ENCODE measurements around the gene PPP6R1. TPM values are rescaled to one million over a fixed set of nuclear protein-coding genes. Genes with fewer than 3 reads are reported as not detected.

Gene PPP6R1
- total and polyA plus RNA-seq, 7 experiments from 2014 or later, result 39.3 to 223 (median 156) TPM

DNA sequence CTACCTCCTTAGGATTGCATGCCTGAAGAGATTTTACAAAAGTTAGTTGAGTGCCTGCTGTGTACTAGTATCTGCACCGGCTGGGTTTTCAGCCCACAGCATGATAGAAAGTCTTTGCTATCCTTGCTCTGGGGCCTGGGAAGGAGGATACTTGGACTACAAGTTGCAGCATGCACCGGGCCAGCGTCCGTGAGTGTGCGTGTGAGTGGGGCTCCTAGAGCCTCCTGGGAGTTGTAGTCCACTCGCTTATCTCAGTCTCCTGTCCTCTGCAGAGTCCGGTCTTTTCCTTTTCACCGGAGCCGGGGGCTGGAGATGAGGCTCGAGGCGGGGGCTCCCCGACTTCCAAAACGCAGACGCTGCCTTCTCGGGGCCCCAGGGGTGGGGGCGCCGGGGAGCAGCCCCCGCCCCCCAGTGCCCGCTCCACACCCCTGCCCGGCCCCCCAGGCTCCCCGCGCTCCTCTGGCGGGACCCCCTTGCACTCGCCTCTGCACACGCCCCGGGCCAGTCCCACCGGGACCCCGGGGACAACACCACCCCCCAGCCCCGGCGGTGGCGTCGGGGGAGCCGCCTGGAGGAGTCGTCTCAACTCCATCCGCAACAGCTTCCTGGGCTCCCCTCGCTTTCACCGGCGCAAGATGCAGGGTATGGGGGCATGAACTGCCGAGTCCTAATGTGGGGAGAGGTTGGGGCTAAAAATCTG lies 45.6 kb upstream of the PPP6R1 start:
- Histone ChIP-seq H3K27ac (ENCODE audit: low read depth, low read length) (no peak overlapping the region), H3K9me3 (ENCODE audit: control insufficient read depth in 2 of 3, low read length in 3 of 3) (no peaks in the 10 kb centered on the region), H3K4me3 (ENCODE audit: low read length) (no peak overlapping the region), H3K36me3 (ENCODE audit: control insufficient read depth in 2 of 3, insufficient read depth in 3 of 3, low read length in 3 of 3) (no peaks in the 10 kb centered on the region), H3K27me3 (ENCODE audit: control insufficient read depth in 2 of 2, insufficient read depth in 2 of 2, low read length in 2 of 2) (no peaks in the 10 kb centered on the region), H3K4me1 (ENCODE audit: control insufficient read depth in 2 of 2, insufficient read depth in 2 of 2, low read length in 2 of 2) (peaks cover 5 to 10% of the 10 kb centered on the region in 2 donors)
- DNase-seq, result peak in 1 of 9 donors; percentile 11
- no peak overlapping the region for H3K27ac Mint-ChIP-seq
- ATAC-seq, result no peak
- intact Hi-C loops (cut with micrococcal nuclease), result loop anchor here (5.0 to 10.0 kb wide), 3 partner anchors 103 to 422 kb away; partner anchors contain the start of genes TNNT1 (in 1 of the 2) and UBE2S (in 1 of the 2)
- H3K36me3 Mint-ChIP-seq, result peaks cover 0 to 3% (median 0%) of the 10 kb centered on the region in 5 donors
- peaks cover 0 to 17% (median 11%) of the 10 kb centered on the region in 7 donors for H3K4me1 Mint-ChIP-seq
- no peaks in the 10 kb centered on the region for H3K9me3 Mint-ChIP-seq
- ChIA-PET CTCF (no interaction called here), POLR2A (no interaction called here)
- H3K4me3 Mint-ChIP-seq, result no peak overlapping the region
- peaks cover 0 to 2% (median 0%) of the 10 kb centered on the region in 5 donors for H3K27me3 Mint-ChIP-seq

DNA sequence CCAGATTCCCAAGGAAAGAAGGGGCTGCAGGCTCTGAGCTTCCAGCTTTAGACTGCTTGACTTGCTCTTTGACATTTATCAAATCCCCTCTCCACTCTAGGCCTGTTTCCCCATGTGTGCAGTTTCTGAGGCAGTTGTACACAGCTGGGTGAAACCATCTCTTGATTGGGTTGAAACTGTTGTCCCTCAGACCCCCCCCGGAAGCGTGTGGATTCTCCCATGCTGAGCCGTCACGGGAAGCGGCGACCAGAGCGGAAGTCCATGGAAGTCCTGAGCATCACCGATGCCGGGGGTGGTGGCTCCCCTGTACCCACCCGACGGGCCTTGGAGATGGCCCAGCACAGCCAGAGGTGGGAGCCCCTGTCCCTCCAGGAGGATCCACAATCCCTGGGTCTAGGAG lies 44.7 kb upstream of the PPP6R1 start:
- intact Hi-C loops (cut with micrococcal nuclease), result loop anchor here (5.0 to 10.0 kb wide), 3 partner anchors 104 to 421 kb away; partner anchors contain the start of genes TNNT1 (in 1 of the 2) and UBE2S (in 1 of the 2)

DNA sequence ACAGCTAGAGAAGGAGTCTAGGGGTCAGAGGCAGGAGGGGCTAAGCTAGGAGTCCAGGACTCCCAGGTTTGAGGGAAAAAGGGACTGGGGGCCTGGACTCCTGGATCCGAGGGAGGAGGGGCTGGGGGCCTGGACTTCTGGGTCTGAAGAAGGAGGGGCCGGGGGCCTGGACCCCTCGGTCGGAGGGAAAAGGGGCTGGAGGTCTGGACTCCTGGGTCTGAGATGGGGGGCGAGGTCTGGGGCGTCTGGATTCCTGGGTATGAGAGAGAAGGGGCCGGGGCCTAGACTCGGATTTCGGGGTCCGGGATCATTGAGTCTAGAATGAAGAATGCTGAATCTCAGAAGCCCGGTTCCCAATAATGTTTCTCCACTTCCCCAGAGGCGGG lies 43.5 kb upstream of the PPP6R1 start:
- ATAC-seq (no peak), DNase-seq (no peak)
- H3K9me3 Mint-ChIP-seq, result no peaks in the 10 kb centered on the region
- Histone ChIP-seq H3K4me1 (ENCODE audit: control insufficient read depth in 2 of 2, insufficient read depth in 2 of 2, low read length in 2 of 2) (peaks cover 5 to 10% of the 10 kb centered on the region in 2 donors), H3K27ac (ENCODE audit: low read depth, low read length) (peak overlapping the region; percentile 66), H3K9me3 (ENCODE audit: control insufficient read depth in 2 of 3, low read length in 3 of 3) (no peaks in the 10 kb centered on the region), H3K4me3 (ENCODE audit: low read length) (peak overlapping the region; percentile 61), H3K27me3 (ENCODE audit: control insufficient read depth in 2 of 2, insufficient read depth in 2 of 2, low read length in 2 of 2) (no peaks in the 10 kb centered on the region), H3K36me3 (ENCODE audit: control insufficient read depth in 2 of 3, insufficient read depth in 3 of 3, low read length in 3 of 3) (no peaks in the 10 kb centered on the region)
- peaks cover 0 to 3% (median 0%) of the 10 kb centered on the region in 5 donors for H3K27me3 Mint-ChIP-seq
- H3K4me1 Mint-ChIP-seq, result peaks cover 0 to 17% (median 11%) of the 10 kb centered on the region in 7 donors
- peak overlapping the region in 7 of 9 donors; percentile 66 to 95 (median 84) for H3K27ac Mint-ChIP-seq
- H3K4me3 Mint-ChIP-seq, result peak overlapping the region; percentile 77 to 97 (median 88)
- intact Hi-C loops (cut with micrococcal nuclease), result loop anchor here (1.0 to 10.0 kb wide), 6 partner anchors 37 to 420 kb away; partner anchors contain the start of genes KMT5C (in 1 of the 2), RPL28 (in 1 of the 2), TNNT1 (in 1 of the 2) and UBE2S (in 1 of the 2)
- ChIA-PET POLR2A (interaction anchor here (1.2 to 2.9 kb wide), 4 partner anchors 46 to 105 kb away, joined by 3 to 21 read pairs (median 6); partner anchors contain the start of genes TMEM238 and UBE2S), CTCF (interaction anchor here (0.8 to 3.0 kb wide), 8 partner anchors 11 to 202 kb away, joined by 3 to 16 read pairs (median 8); partner anchors contain the start of genes KMT5C, PPP6R1 and TMEM238)
- peaks cover 0 to 3% (median 0%) of the 10 kb centered on the region in 5 donors for H3K36me3 Mint-ChIP-seq

More for the DNA sequence above, 44.7 kb upstream of the PPP6R1 start:
- Histone ChIP-seq H3K27me3 (ENCODE audit: control insufficient read depth in 2 of 2, insufficient read depth in 2 of 2, low read length in 2 of 2) (no peaks in the 10 kb centered on the region), H3K9me3 (ENCODE audit: control insufficient read depth in 2 of 3, low read length in 3 of 3) (no peaks in the 10 kb centered on the region), H3K4me3 (ENCODE audit: low read length) (no peak overlapping the region), H3K4me1 (ENCODE audit: control insufficient read depth in 2 of 2, insufficient read depth in 2 of 2, low read length in 2 of 2) (peaks cover 5 to 10% of the 10 kb centered on the region in 2 donors), H3K36me3 (ENCODE audit: control insufficient read depth in 2 of 3, insufficient read depth in 3 of 3, low read length in 3 of 3) (no peaks in the 10 kb centered on the region), H3K27ac (ENCODE audit: low read depth, low read length) (no peak overlapping the region)
- ChIA-PET POLR2A (interaction anchor here (0.5 to 2.9 kb wide), 3 partner anchors 12 to 80 kb away, joined by 3 to 21 read pairs (median 4); partner anchors contain the start of gene TMEM238), CTCF (interaction anchor here (0.7 to 3.0 kb wide), 5 partner anchors 11 to 201 kb away, joined by 3 to 16 read pairs (median 5); partner anchors contain the start of gene TMEM238)
- no peak overlapping the region for H3K27ac Mint-ChIP-seq
- H3K36me3 Mint-ChIP-seq, result peaks cover 0 to 3% (median 0%) of the 10 kb centered on the region in 5 donors
- DNase-seq (no peak), ATAC-seq (no peak)
- peaks cover 0 to 3% (median 0%) of the 10 kb centered on the region in 5 donors for H3K27me3 Mint-ChIP-seq
- peaks cover 0 to 17% (median 11%) of the 10 kb centered on the region in 7 donors for H3K4me1 Mint-ChIP-seq
- no peak overlapping the region for H3K4me3 Mint-ChIP-seq
- H3K9me3 Mint-ChIP-seq, result no peaks in the 10 kb centered on the region

DNA sequence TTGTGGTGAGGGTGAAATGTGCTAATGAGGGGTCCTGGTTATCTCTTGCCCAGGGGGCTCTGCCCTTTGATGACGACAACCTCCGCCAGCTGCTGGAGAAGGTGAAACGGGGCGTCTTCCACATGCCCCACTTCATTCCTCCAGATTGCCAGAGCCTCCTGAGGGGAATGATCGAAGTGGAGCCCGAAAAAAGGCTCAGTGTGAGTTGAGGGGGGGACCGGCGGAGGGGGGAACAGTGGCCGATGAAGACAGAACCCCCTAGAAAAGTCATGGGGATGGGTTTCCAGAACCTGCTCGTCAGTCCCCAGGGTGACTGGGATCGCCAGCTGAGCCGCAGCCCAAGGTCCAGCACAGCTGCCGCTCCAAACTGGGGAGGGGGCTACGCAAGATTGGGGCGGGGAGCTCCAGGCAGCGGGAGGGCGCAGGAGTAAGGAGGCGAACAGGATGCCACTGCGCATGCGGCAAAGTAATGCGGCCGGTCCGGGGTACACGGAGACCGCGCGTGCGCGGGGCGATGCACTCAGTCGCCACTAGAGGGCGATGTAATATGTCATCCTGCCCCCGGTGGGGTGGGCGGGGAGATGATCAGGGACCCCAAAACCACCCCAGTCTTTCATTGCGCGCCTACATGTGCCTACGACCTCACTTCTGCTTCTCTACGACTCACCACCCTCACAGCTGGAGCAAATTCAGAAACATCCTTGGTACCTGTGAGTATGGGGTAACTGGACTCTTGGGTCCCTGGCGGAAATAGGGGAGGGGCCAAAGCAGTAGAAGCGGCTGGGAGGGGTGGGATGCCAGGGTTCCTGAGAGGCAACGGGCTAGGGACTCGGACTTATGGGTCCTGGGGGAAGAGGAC lies 42.9 kb upstream of the PPP6R1 start:
- POLR2A ChIA-PET, result interaction anchor here (0.9 to 2.9 kb wide), 9 partner anchors 22 to 175 kb away, joined by 3 to 21 read pairs (median 4); partner anchors contain the start of genes HSPBP1, KMT5C, PPP6R1 and TMEM238
- intact Hi-C loops (cut with micrococcal nuclease), result loop anchor here (1.0 to 10.0 kb wide), 9 partner anchors 21 to 419 kb away; partner anchors contain the start of genes KMT5C (in 2 of the 2), RPL28 (in 2 of the 2), HSPBP1 (in 1 of the 2) and TNNT1 (in 1 of the 2)
- DNase-seq, result peak; percentile 84 to 97 (median 91)

DNA sequence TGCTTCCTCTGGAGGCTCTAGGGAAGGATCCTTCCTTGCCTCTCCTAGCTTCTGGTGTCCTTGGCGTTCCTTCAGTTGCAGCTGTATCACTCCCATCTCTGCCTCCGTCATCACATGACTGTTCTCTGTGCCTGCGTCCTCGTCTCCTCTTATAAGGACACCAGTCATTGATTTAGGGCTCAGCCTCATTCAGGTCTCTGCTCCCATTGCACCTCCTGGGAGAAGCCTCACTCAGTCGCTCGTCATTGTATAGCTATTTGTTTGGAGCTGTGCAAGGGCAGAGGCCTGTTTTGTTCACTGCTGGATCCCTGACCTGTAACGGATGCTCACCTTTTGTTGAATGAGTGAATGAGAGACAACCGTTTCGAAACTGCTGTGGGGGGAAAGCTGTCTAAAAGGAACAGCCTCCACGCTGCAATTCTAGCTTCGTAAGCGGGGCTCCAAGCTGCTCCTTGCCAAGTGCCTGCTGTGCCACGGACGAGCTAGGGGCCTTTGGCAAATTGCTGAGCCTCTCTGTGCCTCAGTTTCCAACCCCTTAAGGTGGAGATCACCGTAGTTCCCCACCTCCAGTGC lies 42.2 kb upstream of the PPP6R1 start:
- peaks cover 0 to 3% (median 0%) of the 10 kb centered on the region in 5 donors for H3K36me3 Mint-ChIP-seq
- DNase-seq (no peak), ATAC-seq (no peak)
- peaks cover 0 to 3% (median 0%) of the 10 kb centered on the region in 5 donors for H3K27me3 Mint-ChIP-seq
- H3K4me3 Mint-ChIP-seq, result peak overlapping the region in 6 of 10 donors; percentile 77 to 97 (median 88)
- H3K36me3 ChIP-seq (ENCODE audit: control insufficient read depth in 2 of 3, insufficient read depth in 3 of 3, low read length in 3 of 3), result no peaks in the 10 kb centered on the region
- no peaks in the 10 kb centered on the region for H3K9me3 ChIP-seq (ENCODE audit: control insufficient read depth in 2 of 3, low read length in 3 of 3)
- H3K4me3 ChIP-seq (ENCODE audit: low read length), result no peak overlapping the region
- no peaks in the 10 kb centered on the region for H3K27me3 ChIP-seq (ENCODE audit: control insufficient read depth in 2 of 2, insufficient read depth in 2 of 2, low read length in 2 of 2)
- H3K4me1 Mint-ChIP-seq, result peaks cover 0 to 17% (median 11%) of the 10 kb centered on the region in 7 donors
- ChIA-PET CTCF (interaction anchor here (0.6 to 3.0 kb wide), 9 partner anchors 12 to 126 kb away, joined by 3 to 16 read pairs (median 8); partner anchors contain the start of genes KMT5C, PPP6R1 and TMEM238), POLR2A (interaction anchor here (0.9 to 2.9 kb wide), 9 partner anchors 21 to 176 kb away, joined by 3 to 21 read pairs (median 4); partner anchors contain the start of genes HSPBP1, KMT5C, PPP6R1 and TMEM238)
- intact Hi-C loops (cut with micrococcal nuclease), result loop anchor here (1.0 to 10.0 kb wide), 8 partner anchors 21 to 419 kb away; partner anchors contain the start of genes HSPBP1 (in 1 of the 2), KMT5C (in 1 of the 2), RPL28 (in 1 of the 2) and TNNT1 (in 1 of the 2)
- peaks cover 5 to 10% of the 10 kb centered on the region in 2 donors for H3K4me1 ChIP-seq (ENCODE audit: control insufficient read depth in 2 of 2, insufficient read depth in 2 of 2, low read length in 2 of 2)
- H3K9me3 Mint-ChIP-seq, result no peaks in the 10 kb centered on the region
- H3K27ac ChIP-seq (ENCODE audit: low read depth, low read length), result no peak overlapping the region
- H3K27ac Mint-ChIP-seq, result peak overlapping the region in 3 of 9 donors; percentile 28 to 66 (median 55)

More for the DNA sequence above, 42.9 kb upstream of the PPP6R1 start:
- Mint-ChIP-seq H3K4me1 (peaks cover 0 to 17% (median 11%) of the 10 kb centered on the region in 7 donors), H3K9me3 (no peaks in the 10 kb centered on the region), H3K4me3 (peak overlapping the region; percentile 77 to 97 (median 88)), H3K27ac (peak overlapping the region; percentile 66 to 95 (median 84)), H3K27me3 (peaks cover 0 to 3% (median 0%) of the 10 kb centered on the region in 5 donors), H3K36me3 (peaks cover 0 to 3% (median 0%) of the 10 kb centered on the region in 5 donors)
- Histone ChIP-seq H3K9me3 (ENCODE audit: control insufficient read depth in 2 of 3, low read length in 3 of 3) (no peaks in the 10 kb centered on the region), H3K27ac (ENCODE audit: low read depth, low read length) (peak overlapping the region; percentile 66), H3K36me3 (ENCODE audit: control insufficient read depth in 2 of 3, insufficient read depth in 3 of 3, low read length in 3 of 3) (no peaks in the 10 kb centered on the region), H3K4me1 (ENCODE audit: control insufficient read depth in 2 of 2, insufficient read depth in 2 of 2, low read length in 2 of 2) (peaks cover 5 to 10% of the 10 kb centered on the region in 2 donors), H3K27me3 (ENCODE audit: control insufficient read depth in 2 of 2, insufficient read depth in 2 of 2, low read length in 2 of 2) (no peaks in the 10 kb centered on the region), H3K4me3 (ENCODE audit: low read length) (peak overlapping the region; percentile 61)
- peak; percentile 97 for ATAC-seq
- CTCF ChIA-PET, result interaction anchor here (0.6 to 3.0 kb wide), 11 partner anchors 11 to 202 kb away, joined by 3 to 16 read pairs (median 5); partner anchors contain the start of genes KMT5C, PPP6R1 and TMEM238

Data from naive thymus-derived CD4-positive, alpha-beta T cell (primary cell).